Motor neuron (in vitro differentiated cells): ENCODE results near the gene ZNF275. TPM values are rescaled to one million over a fixed set of nuclear protein-coding genes. Genes with fewer than 3 reads are reported as not detected.
A peak's percentile ranks its signal among the peaks of the same experiment; 100 is the strongest.
"Not testable (repeated sequence)": the region's sequence is repeated elsewhere in the genome, so short reads cannot be mapped to it uniquely, and the experiment has no call there.

ENCODE experiments used
- ATAC-seq, 8 experiments: fragments of 200-7000 bp; cut with Tn5 transposase; replicated peaks in 6 of 8; 2 replicates each; pipeline ENCODE4 v1.8.0; 2021; ENCODE audit warnings: mild to moderate bottlenecking in 8 of 8, moderate library complexity in 8 of 8
- H3K27ac ChIP-seq, 2 donors: fragments of 250-450 bp; sonication (Bioruptor Pico); 2 replicates each; pipeline ENCODE4 v1.9.0; 2021; ENCODE audit warnings: antibody characterized with exemption in 2 of 2, mild to moderate bottlenecking in 2 of 2, moderate library complexity in 1 of 2
- H3K4me1 ChIP-seq, 2 donors: fragments of 250-450 bp; sonication (Bioruptor Pico); replicated peaks in 1 of 2; 2 replicates each; pipeline ENCODE4 v1.6.1; 2021; ENCODE audit warnings: antibody characterized with exemption in 2 of 2, mild to moderate bottlenecking in 2 of 2, moderate library complexity in 1 of 2
- H3K4me3 ChIP-seq, 5 donors: fragments of 250-450 bp; sonication (Bioruptor Pico); 2 replicates each; pipeline ENCODE4 v1.9.0; 2021; ENCODE audit warnings: antibody characterized with exemption in 5 of 5, mild to moderate bottlenecking in 5 of 5, moderate library complexity in 4 of 5
- WGBS, 10 experiments: fragments of 450-650 bp; shearing (Covaris generic); methylation state at CpG; one replicate each; pipeline ENCODE4 v1.0.0; 2022; 5-methylcytosine and 5-hydroxymethylcytosine counted together
- in situ Hi-C, 9 experiments: fragments of 400-800 bp; cut with MboI; loops; one replicate each; pipeline ENCODE4 v1.15.0; 2021; ENCODE audit warnings: low sequenced_read_pairs in 9 of 9, low pct_unique_long_range_greater_than_20kb in 2 of 9; ENCODE audit not compliant: unreplicated experiment in 9 of 9
- total RNA-seq, 8 experiments: library from RNA; unstranded; fragments of 300-600 nt; gene quantifications; 2 replicates each; pipeline versions ENCODE4 v1.2.3 to v1.2.4, GENCODE V29; 2022

The ZNF275 gene
- total RNA-seq, 8 experiments from 2014 or later: 2.6 to 15.8 (median 6.3) TPM

- H3K4me3 ChIP-seq: no peak overlapping the region
- in situ Hi-C loops: no loop called here
- WGBS, 10 experiments: 28 to 100% methylated on average over 1 to 3 of the region's 3 CpGs; no CpG with 5 or more reads in 8 of the 10 experiments
- H3K27ac ChIP-seq: no peak overlapping the region
- no peak for ATAC-seq
- peaks cover 6 to 9% of the 10 kb centered on the region in 2 donors for H3K4me1 ChIP-seq
Observed at GRCh38 chrX:153377727-153378126, 43.8 kb downstream of the ZNF275 start.

DNA sequence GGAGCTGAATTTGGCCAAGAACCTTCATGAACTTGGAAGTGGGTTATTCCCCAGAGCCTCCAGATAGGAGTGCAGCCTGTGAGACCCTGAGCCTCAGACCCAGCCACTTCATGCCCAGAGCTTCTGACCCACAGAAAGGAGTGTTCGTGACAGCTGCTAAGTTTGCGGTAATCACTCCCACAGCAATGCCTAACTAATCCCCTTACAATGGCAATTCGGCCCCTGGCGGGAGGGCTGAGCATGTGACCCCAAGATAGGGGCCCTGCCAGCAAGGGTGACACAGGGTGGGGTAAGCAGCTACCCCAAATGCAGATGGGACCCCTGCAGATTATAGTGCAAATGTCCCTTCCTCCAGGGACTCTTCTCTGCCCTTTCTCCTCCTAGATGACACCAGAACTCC lies 44.7 kb downstream of the ZNF275 start:
- no peak for ATAC-seq
- peaks cover 6 to 9% of the 10 kb centered on the region in 2 donors for H3K4me1 ChIP-seq
- H3K4me3 ChIP-seq: no peak overlapping the region
- H3K27ac ChIP-seq: no peak overlapping the region
- WGBS, 10 experiments: no CpG with 5 or more reads among the region's 4 CpGs
- in situ Hi-C loops: no loop called here

DNA sequence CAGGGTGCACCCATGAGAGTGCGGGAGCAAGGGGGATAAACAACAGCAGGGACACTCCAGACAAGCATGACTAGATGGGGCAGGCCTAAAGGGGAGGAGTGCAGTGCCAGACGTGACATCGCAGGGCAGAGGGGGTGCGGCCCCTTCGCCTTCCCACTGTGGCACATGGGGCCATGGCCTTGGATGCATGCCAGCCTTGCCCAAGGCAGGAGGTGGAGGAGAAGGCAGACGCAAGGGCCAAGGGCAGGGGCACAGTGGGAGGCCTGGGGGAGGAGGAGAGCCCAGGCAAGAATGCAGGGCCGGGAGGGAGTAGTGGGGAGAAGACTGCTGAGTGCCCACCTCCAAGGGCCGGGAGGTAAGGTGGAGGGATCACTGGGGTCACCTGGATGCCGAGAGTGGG lies 45.6 kb downstream of the ZNF275 start:
- Histone ChIP-seq H3K4me1 (peaks cover 6 to 9% of the 10 kb centered on the region in 2 donors), H3K4me3 (no peak overlapping the region), H3K27ac (no peak overlapping the region)
- in situ Hi-C loops: no loop called here
- WGBS, 10 experiments: 67% methylated on average over 1 of the region's 9 CpGs; no CpG with 5 or more reads in 9 of the 10 experiments
- ATAC-seq: no peak

GRCh38 chrX:153379971-153380581 lies 46.1 kb downstream of the ZNF275 start:
- Histone ChIP-seq H3K4me3 (no peak overlapping the region), H3K27ac (no peak overlapping the region), H3K4me1 (peaks cover 6 to 9% of the 10 kb centered on the region in 2 donors)
- WGBS, 10 experiments: 55% methylated on average over 5 of the region's 13 CpGs; no CpG with 5 or more reads in 9 of the 10 experiments
- no peak for ATAC-seq
- in situ Hi-C loops: no loop called here

DNA sequence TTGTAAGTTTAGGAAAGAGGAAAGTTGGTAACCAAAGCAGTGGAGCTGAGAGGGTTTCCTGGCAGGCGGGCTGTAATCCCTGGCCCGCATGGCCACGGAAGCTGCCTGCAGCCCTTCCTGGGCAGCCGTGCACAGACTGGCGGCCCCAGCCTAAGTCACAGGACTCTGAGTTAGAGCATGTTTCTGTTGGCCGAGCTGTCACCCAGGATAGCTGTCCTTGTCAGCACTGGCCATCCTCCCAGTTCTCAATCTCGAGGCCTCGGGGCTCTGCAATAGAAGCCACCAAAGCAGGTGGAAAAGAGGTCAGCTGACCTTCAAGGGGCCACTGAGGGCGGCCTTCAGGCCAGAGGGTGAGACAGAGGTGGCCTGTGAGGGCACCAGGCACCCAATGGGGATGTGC lies 46.7 kb downstream of the ZNF275 start:
- peaks cover 6 to 9% of the 10 kb centered on the region in 2 donors for H3K4me1 ChIP-seq
- in situ Hi-C loops: no loop called here
- peak in 1 of 8 experiments; percentile 20 for ATAC-seq
- no peak overlapping the region for H3K4me3 ChIP-seq
- 53% methylated on average over 6 of the region's 9 CpGs; no CpG with 5 or more reads in 9 of the 10 experiments for WGBS, 10 experiments
- H3K27ac ChIP-seq: no peak overlapping the region

- H3K4me3 ChIP-seq: no peak overlapping the region
- WGBS, 10 experiments: 0 to 28% (median 7%) methylated on average over 1 to 9 of the region's 12 CpGs; no CpG with 5 or more reads in 5 of the 10 experiments
- peak overlapping the region; percentile 39 to 51 for H3K27ac ChIP-seq
- H3K4me1 ChIP-seq: peaks cover 6 to 9% of the 10 kb centered on the region in 2 donors
- ATAC-seq: peak; percentile 88 to 94 (median 92)
- in situ Hi-C loops: no loop called here
Observed at GRCh38 chrX:153381684-153382532, 48.0 kb downstream of the ZNF275 start.

- in situ Hi-C loops: no loop called here
- H3K4me1 ChIP-seq: peaks cover 6 to 9% of the 10 kb centered on the region in 2 donors
- no peak for ATAC-seq
- H3K4me3 ChIP-seq: no peak overlapping the region
- WGBS, 10 experiments: 17 to 100% (median 36%) methylated on average over 1 to 2 of the region's 3 CpGs; no CpG with 5 or more reads in 6 of the 10 experiments
- H3K27ac ChIP-seq: no peak overlapping the region
Observed at GRCh38 chrX:153382563-153383482, 48.9 kb downstream of the ZNF275 start.

DNA sequence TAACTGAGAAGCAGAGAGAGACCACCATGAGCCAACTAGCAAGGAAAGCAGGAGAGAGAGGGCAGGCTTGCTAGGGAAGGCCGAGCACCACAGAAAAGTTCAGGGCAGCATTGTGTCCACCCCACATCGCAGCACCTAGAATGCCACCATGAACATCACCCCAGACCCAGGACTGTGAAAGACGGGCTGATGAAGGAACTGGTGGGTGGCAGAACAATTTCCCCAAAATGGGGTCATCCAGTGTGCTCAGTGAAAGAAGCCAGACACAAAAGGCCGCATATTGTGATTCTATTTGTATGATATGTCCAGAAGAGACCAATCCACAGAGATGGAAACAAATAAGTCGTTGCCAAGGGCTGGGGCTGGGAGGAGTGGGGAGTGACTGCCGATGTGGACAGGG lies 50.4 kb downstream of the ZNF275 start:
- WGBS, 10 experiments: 20 to 90% methylated on average over 2 to 3 of the region's 6 CpGs; no CpG with 5 or more reads in 8 of the 10 experiments
- no peak for ATAC-seq
- Histone ChIP-seq H3K27ac (no peak overlapping the region), H3K4me3 (no peak overlapping the region), H3K4me1 (peaks cover 6 to 9% of the 10 kb centered on the region in 2 donors)
- in situ Hi-C loops: no loop called here

DNA sequence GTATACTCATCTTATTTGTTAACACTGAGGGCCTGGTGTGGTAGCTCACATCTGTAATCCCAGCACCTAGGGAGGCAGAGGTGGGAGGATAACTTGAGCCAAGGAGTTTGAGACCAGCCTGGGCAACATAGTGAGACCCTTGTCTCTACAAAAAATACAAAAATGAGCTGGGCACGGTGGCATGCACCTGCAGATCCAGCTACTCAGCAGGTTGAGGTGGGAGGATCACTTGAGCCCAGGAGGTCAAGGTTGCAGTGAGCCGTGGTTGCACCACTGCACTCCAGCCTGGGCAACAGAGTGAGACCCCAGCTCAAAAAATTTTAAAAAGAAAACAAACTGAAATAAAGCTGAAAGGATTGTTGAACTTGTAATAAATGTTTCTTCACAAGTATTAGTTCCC lies 51.0 kb downstream of the ZNF275 start:
- ATAC-seq, in situ Hi-C loops, H3K4me1 ChIP-seq, H3K4me3 ChIP-seq, H3K27ac ChIP-seq: not testable (repeated sequence)
- WGBS, 10 experiments: 0 to 100% (median 64%) methylated on average over 1 to 2 of the region's 2 CpGs; no CpG with 5 or more reads in 6 of the 10 experiments

GRCh38 chrX:153386097-153386496 lies 52.1 kb downstream of the ZNF275 start:
- in situ Hi-C loops: no loop called here
- H3K4me1 ChIP-seq: peaks cover 6 to 9% of the 10 kb centered on the region in 2 donors
- WGBS, 10 experiments: 43 to 84% (median 60%) methylated on average over 3 to 5 of the region's 5 CpGs; no CpG with 5 or more reads in 2 of the 10 experiments
- H3K27ac ChIP-seq: no peak overlapping the region
- ATAC-seq: no peak
- no peak overlapping the region for H3K4me3 ChIP-seq

DNA sequence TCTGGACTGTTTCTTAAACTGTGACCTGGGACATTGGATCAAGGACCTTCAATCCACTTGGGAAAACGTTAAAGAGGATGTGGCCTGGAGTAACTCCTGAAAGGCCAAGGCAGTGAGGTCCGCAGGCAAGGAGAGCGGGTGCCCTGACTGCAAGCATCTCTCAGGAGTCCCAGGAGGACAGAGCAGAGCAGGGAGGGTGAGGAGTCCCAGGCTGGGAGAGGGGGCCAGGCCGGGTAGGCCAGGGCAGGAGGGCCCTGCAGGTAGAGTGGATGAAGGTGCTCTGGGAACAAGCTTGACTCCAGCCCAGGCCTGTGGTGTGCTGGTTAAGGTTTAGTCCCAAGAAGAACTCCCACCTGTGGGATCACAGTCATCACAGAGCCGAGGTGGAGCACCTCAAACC lies 53.4 kb downstream of the ZNF275 start:
- no peak overlapping the region for H3K27ac ChIP-seq
- no peak overlapping the region for H3K4me3 ChIP-seq
- in situ Hi-C loops: no loop called here
- no peaks in the 10 kb centered on the region for H3K4me1 ChIP-seq
- 0 to 47% (median 33%) methylated on average over 1 to 4 of the region's 5 CpGs; no CpG with 5 or more reads in 7 of the 10 experiments for WGBS, 10 experiments
- ATAC-seq: no peak

DNA sequence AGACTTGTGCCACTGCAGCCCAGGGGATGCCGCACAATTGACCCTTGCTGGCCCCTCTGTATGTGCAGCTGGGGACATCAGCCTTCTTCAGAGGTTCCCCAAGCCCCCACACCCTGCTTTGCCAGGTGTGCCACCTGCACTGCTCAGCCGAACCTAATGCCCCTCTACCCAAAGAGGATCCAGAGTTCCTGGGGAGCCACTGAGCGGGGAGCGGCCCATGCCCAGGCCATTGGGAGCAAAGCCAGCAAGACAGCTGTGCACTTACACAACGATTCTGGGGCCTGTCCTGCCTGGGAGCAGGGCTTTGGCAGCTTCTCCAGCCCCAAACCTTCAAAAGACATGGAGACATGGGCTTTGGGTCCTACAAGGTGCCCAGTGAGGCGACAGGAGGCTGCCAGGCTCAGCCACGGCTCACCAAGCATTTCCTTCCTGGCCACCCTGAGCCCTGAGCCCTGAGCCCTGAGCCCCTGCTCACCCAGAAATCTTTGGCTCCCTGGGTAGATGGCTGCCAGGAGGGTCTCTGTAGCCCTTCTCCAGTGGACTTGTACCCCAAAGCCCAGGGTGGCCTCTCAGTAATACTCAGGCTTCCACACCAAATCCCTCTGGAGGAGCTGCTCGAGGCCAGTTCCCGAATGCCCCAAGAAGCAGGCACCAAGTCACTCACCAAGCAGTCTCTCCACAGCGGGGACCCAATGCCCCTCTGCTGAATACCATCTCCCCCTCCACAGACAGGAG lies 54.2 kb downstream of the ZNF275 start:
- H3K4me1 ChIP-seq: no peaks in the 10 kb centered on the region
- H3K4me3 ChIP-seq: no peak overlapping the region
- no peak overlapping the region for H3K27ac ChIP-seq
- in situ Hi-C loops: no loop called here
- 79% methylated on average over 3 of the region's 10 CpGs; no CpG with 5 or more reads in 9 of the 10 experiments for WGBS, 10 experiments
- ATAC-seq: no peak
